ENCODE data around the gene SNRPD2.
A peak's percentile ranks its signal among the peaks of the same experiment; 100 is the strongest.

The SNRPD2 gene

DNA sequence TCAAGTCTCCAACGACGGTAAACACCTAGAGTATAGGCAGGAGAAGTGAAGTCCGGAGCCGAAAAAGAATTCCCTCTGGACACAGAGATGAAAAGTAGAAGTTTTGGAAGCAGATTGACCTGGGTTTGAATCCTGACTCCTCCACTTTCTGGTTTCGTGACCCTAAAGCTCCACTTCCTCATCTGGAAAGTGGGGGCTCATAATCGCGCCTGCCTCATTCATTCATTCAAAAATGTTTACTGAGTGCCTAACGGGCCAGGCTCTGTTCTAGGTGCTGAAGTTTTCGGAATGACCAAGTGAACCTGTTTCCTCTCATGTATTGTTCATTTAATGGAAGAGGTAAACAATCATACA lies 45.4 kb downstream of the SNRPD2 start:
- Histone ChIP-seq H3K4me3 (peak overlapping the region; percentile 67), H3K27ac (no peak overlapping the region)
- TF ChIP-seq, protein P1, sequence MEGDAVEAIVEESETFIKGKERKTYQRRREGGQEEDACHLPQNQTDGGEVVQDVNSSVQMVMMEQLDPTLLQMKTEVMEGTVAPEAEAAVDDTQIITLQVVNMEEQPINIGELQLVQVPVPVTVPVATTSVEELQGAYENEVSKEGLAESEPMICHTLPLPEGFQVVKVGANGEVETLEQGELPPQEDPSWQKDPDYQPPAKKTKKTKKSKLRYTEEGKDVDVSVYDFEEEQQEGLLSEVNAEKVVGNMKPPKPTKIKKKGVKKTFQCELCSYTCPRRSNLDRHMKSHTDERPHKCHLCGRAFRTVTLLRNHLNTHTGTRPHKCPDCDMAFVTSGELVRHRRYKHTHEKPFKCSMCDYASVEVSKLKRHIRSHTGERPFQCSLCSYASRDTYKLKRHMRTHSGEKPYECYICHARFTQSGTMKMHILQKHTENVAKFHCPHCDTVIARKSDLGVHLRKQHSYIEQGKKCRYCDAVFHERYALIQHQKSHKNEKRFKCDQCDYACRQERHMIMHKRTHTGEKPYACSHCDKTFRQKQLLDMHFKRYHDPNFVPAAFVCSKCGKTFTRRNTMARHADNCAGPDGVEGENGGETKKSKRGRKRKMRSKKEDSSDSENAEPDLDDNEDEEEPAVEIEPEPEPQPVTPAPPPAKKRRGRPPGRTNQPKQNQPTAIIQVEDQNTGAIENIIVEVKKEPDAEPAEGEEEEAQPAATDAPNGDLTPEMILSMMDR (IDR thresholded peaks at IDR 0.05), result no peak
- no peak for DNase-seq (ENCODE audit: low spot score)

DNA sequence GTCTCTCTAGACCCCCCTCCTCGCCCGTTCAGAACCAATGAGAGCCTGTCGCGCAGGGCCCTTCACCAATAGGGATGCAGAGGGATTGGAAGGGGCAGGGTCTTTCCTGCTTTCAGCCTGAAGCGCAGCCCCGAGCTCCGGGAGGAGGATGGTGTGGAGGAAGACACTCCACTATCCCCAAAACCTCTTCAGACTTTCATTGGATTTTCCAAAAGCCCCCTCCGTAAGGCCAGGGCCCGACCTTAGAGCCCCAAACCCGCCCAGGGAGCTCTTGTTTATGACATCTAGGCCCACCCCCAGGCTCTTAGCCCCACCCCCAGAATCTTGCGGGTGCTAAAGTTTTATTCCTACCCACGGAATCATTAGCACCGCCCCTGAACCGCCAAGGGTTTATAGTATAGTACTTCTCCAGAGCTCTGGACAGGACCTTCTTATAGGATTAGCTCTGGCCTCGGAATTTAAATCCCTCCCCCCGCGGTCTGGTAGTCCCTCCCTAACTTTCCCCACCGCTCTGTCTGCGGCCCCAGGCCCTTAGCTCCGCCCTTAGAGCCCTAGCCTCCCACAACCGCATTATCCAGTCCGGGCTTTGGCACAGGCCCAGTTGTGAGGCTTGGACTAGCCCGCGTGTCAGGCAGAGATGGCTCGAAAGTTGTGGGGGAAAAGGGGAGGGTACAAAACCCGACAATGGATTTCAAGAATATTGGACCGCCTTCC lies 46.0 kb downstream of the SNRPD2 start:
- Histone ChIP-seq H3K4me3 (peak overlapping the region; percentile 67), H3K27ac (peak overlapping the region in 1 of 2 donors; percentile 41)
- DNase-seq (ENCODE audit: low spot score), result no peak
- TF ChIP-seq, protein P1 (IDR thresholded peaks at IDR 0.05), result no peak

DNA sequence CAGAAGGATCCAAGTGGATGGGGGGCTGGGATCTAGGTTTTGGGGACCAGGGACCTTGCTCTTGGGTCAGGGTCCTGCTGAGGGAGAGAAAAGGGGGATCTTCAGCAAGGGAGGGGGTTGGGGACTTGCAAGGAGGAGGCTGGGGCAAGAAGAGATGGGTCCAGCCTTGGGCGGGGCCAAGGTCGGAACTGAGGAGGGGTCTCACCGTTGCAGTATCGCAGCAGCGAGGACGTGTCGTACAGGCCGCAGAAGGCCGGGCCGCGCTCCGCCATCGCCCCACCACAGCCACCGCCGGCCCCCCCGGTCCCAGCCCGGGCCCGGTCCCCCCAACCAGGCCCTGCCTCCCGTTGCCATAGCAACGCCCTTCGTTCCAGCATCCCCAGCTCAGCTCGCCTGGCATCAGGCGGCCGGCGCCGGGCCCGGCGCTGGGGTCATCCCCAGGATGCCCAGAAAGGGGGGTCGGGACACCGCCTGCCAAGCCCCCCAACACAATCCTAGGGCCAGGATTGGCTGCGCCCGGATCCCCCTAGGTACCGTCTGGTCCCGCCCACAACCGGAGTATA lies 46.6 kb downstream of the SNRPD2 start:
- Histone ChIP-seq H3K4me3 (peak overlapping the region; percentile 67), H3K27ac (no peak overlapping the region)
- no peak for DNase-seq (ENCODE audit: low spot score)
- TF ChIP-seq, protein P1 (IDR thresholded peaks at IDR 0.05), result no peak

DNA sequence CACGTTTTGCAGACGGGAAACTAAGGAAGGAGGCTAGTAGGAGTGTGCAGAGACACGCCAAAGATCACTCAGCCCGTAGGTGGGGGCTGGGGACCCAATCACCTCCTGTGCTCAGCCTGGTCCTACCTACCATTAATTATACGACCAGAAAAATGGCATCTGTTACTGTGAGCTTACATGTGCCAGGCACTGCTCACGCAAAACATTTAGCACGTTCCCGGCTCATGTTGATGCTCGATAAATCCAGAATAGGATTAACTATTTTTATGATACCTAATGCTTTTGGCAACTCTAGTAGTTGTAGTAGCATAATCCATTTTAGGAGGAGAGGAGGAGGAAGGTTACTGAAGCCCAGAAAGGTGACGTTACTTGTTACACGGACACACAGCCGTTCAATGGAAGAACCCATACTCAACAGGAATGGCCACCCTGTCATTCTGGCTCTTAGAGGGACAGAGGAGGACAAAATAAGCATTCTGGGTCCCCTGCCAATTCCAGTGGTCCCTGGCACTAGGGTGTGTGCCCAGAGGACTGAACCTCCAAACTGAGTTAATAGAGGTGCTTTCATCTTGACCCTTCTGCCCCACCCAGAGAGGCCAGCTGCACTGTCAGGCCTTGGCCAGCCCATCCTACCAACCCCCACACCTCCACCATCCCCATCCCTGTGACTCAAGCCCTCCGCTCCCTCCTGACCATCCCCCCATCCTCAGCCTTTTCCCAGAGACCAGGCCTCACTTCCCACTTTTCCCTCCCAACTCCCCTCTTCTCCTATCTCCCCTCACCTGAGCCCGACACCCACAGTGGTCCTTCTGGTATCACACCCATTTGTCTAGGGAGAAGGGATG lies 47.6 kb downstream of the SNRPD2 start:
- Histone ChIP-seq H3K4me3 (no peak overlapping the region), H3K27ac (no peak overlapping the region)
- DNase-seq (ENCODE audit: low spot score), result no peak
- TF ChIP-seq, protein P1 (IDR thresholded peaks at IDR 0.05), result no peak

DNA sequence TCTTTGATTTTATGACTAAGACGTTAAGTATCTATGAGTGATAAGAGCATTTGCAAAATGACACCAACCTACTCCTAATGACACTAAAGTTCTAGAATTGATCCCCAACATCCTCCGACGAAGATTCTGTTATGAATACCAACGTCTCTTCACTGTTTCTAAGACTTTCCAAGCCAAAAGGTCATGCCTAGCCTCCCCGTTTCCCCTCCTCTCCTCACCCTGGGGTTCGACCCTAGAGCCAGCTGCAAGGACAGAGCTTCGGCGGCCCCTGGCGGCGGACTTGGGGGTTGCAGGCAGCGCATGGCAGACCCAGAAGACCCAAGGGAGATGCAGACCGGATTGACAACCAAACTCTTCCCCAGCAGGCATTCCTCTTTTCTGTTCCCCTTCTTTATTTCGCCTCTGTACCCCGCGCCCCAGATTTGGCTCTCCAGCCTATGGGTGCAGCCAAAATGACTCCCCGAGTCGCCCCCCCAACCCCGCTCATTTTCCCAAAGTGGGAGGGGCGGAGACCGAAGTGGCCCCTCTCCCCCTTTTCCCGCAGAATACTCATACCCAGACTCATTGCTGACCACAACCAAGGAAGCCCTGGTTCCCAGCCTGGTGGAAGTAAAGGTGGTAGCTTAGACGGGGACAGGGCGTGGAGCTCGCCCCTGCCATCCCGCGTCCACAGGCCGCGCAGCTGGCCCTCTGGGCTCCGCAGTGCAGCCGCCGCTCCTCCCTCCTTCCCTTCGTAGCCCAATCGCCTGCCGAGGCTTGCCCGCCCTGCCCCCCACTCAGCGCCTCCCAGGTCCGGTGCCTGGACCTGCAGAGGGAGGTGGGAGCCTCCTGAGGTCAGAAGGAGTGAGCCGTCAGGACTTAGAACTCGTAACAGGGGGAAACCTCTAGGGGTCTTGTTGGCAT lies 48.5 kb downstream of the SNRPD2 start:
- TF ChIP-seq, protein P1 (IDR thresholded peaks at IDR 0.05), result peak; percentile 92
- H3K4me3 ChIP-seq, result no peak overlapping the region
- DNase-seq (ENCODE audit: low spot score), result peak; percentile 83
- H3K27ac ChIP-seq, result no peak overlapping the region

DNA sequence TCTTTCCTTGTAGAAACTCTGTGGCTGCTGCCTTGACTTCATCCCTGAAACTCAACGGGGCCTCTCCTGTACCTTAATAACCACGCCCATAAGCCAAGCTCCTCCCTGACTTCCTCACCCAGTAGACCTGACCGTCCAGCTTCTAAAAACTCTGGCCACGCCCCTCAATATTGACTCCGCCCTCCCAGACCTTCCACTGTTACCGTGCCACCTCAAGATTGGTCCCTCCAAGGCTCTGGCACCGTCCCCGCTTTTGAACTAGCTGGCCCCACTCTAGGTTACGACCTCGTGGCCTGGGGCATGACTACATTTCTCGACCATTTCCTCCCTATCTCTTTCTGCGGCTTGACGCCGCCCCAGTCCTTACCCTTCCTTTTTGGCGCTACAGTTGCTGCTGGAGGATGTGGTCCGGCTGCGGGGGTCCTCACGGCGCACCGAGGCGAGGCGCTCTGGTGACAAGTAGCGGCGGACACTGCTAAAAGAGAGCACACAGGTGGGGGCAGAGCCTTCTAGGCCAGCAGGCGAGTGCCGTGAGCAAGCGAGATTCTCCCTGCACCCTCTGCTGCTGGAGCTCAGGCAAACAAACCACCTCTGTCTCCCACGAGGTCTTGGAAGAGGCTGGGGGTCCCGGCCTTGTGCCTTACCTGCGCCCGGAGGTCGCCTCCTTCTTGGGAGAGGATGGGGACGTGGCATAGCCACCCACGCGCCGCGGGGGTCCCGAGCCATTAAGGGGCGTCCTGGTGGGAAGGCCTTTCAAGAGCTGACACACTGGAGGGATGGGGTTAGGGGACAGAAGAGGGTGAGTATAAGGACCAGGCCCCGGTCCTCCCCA lies 50.3 kb downstream of the SNRPD2 start:
- Histone ChIP-seq H3K27ac (peak overlapping the region; percentile 12 to 81), H3K4me3 (peak overlapping the region; percentile 59)
- DNase-seq (ENCODE audit: low spot score), result peak; percentile 80
- TF ChIP-seq, protein P1 (IDR thresholded peaks at IDR 0.05), result no peak

All from coronary artery (tissue), 2 donors.